Astrocyte of the spinal cord (primary cell): ENCODE results near the gene MEGF11.

Experiments used
- DNase-seq: peaks from one replicate; pipeline ENCODE4 v3.0.0; 2011; ENCODE audit warnings: low read depth, low spot score
- H3K4me3 ChIP-seq: 2 replicates; pipeline ENCODE4 v1.5.1; 2011; ENCODE audit warnings: low read depth, mild to moderate bottlenecking, low read length, moderate library complexity
- in situ Hi-C: cut with HindIII; loops from 2 replicates; pipeline ENCODE4 v1.10.0; 2017; ENCODE audit warnings: low sequenced_read_pairs
- TF ChIP-seq, protein P1 (sequence below): IDR thresholded peaks from 2 replicates; pipeline ENCODE4 v1.5.1; 2012; ENCODE audit warnings: low read depth, mild to moderate bottlenecking, low read length, inconsistent platforms

Gene MEGF11

GRCh38 chr15:66126031-66126441 is 127.5 kb downstream of the MEGF11 start:
- TF ChIP-seq, protein P1, sequence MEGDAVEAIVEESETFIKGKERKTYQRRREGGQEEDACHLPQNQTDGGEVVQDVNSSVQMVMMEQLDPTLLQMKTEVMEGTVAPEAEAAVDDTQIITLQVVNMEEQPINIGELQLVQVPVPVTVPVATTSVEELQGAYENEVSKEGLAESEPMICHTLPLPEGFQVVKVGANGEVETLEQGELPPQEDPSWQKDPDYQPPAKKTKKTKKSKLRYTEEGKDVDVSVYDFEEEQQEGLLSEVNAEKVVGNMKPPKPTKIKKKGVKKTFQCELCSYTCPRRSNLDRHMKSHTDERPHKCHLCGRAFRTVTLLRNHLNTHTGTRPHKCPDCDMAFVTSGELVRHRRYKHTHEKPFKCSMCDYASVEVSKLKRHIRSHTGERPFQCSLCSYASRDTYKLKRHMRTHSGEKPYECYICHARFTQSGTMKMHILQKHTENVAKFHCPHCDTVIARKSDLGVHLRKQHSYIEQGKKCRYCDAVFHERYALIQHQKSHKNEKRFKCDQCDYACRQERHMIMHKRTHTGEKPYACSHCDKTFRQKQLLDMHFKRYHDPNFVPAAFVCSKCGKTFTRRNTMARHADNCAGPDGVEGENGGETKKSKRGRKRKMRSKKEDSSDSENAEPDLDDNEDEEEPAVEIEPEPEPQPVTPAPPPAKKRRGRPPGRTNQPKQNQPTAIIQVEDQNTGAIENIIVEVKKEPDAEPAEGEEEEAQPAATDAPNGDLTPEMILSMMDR = no peak
- in situ Hi-C loops = no loop called here
- H3K4me3 ChIP-seq = no peak overlapping the region
- no peak for DNase-seq

GRCh38 chr15:66124651-66125050 is 128.9 kb downstream of the MEGF11 start:
- in situ Hi-C loops = no loop called here
- no peak for DNase-seq
- TF ChIP-seq, protein P1 = no peak
- no peak overlapping the region for H3K4me3 ChIP-seq

GRCh38 chr15:66123799-66124198 is 129.8 kb downstream of the MEGF11 start:
- TF ChIP-seq, protein P1 = no peak
- DNase-seq = no peak
- H3K4me3 ChIP-seq = no peak overlapping the region
- in situ Hi-C loops = no loop called here

GRCh38 chr15:66120422-66120821 is 133.1 kb downstream of the MEGF11 start:
- TF ChIP-seq, protein P1 = no peak
- no peak for DNase-seq
- in situ Hi-C loops = no loop called here
- H3K4me3 ChIP-seq = no peak overlapping the region

- H3K4me3 ChIP-seq = no peak overlapping the region
- in situ Hi-C loops = no loop called here
- no peak for DNase-seq
- TF ChIP-seq, protein P1 = no peak
Observed at GRCh38 chr15:66117841-66118240, 135.7 kb downstream of the MEGF11 start.

GRCh38 chr15:66115568-66116206 is 137.9 kb downstream of the MEGF11 start:
- in situ Hi-C loops = no loop called here
- H3K4me3 ChIP-seq = no peak overlapping the region
- TF ChIP-seq, protein P1 = no peak
- no peak for DNase-seq
